ENCODE data around the gene AATK. TPM values are rescaled to one million over a fixed set of nuclear protein-coding genes. Genes with fewer than 3 reads are reported as not detected.

Gene AATK
- total and polyA plus RNA-seq, 2 of the 13 experiments (the other 11 are each of a cell fraction or from before 2014, with no cell fraction given): 2.9 to 8.4 TPM

DNA sequence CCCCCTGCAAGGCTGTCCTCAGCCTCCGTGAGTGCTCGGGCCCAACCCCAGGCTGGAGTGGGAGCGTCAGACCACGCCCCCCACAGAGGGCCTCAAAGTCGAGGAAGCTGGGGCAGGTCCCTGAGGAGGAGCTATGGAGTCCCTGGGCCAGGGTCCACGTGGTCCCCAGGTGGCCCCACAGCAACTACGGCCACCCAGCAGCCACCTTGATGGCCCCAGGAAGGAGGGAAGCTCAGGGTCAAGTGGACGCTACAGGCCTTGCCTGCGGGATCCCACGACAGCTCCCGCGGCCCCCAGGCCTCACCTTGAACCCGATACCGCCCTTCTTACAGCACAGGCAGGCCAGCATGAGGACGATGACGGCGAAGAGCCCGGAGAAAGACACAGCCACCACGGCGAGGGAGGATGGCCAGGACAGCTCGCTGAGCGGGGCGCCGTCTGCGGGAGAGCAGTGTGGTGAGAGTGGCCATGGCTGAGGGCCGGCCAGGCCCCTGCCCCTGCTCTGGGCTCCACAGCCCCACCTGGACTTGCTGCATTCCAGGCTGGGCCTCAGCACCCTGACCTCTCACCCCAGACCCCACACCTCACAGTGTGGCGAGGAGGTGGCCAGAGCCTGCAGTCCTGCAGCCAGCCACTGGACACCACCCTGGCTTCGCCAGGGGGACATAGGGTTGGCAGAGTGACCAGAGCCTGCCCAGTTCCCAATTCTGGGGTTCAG, 31.8 kb downstream of the AATK start (continued):
- TF ChIP-seq, protein P1, sequence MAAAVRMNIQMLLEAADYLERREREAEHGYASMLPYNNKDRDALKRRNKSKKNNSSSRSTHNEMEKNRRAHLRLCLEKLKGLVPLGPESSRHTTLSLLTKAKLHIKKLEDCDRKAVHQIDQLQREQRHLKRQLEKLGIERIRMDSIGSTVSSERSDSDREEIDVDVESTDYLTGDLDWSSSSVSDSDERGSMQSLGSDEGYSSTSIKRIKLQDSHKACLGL (CRISPR knock-in tag; IDR thresholded peaks at IDR 0.05): peak; percentile 70; the same call in 1 of the 2 replicates
- TF ChIP-seq ZNF274 (CRISPR knock-in tag; IDR thresholded peaks at IDR 0.05) (no peak; the same call in 1 of the 2 replicates), MYC (CRISPR knock-in tag; IDR thresholded peaks at IDR 0.05; ENCODE audit: borderline replicate concordance) (peak; percentile 66; the same call in 1 of the 2 replicates), ADNP (CRISPR knock-in tag; IDR thresholded peaks at IDR 0.05) (no peak), CHD2 (IDR thresholded peaks at IDR 0.05; ENCODE audit: low read depth, low read length) (no peak), NONO (IDR thresholded peaks at IDR 0.05) (no peak), NONO (CRISPR knock-in tag; conservative IDR thresholded peaks at IDR 0.05) (peak; percentile 6; the same call in 1 of the 2 replicates), ZBTB7B (CRISPR knock-in tag; IDR thresholded peaks at IDR 0.05) (no peak; the same call in 1 of the 2 replicates), ZNF761 (CRISPR knock-in tag; conservative IDR thresholded peaks at IDR 0.05) (0 out of 2 replicates have a peak, but pooled peaks have one; percentile 24), ZNF772 (CRISPR knock-in tag; IDR thresholded peaks at IDR 0.05) (peak; percentile 41; the same call in 1 of the 2 replicates), ZIK1 (CRISPR knock-in tag; IDR thresholded peaks at IDR 0.05; ENCODE audit: borderline replicate concordance, low read depth) (no peak), SALL1 (CRISPR knock-in tag; IDR thresholded peaks at IDR 0.05) (peak; percentile 63), SMAD1 (CRISPR knock-in tag; IDR thresholded peaks at IDR 0.05; ENCODE audit: borderline replicate concordance, low read depth) (no peak), ZNF33B (CRISPR knock-in tag; IDR thresholded peaks at IDR 0.05) (0 out of 2 replicates have a peak, but pooled peaks have one; percentile 31), ZNF30 (CRISPR knock-in tag; IDR thresholded peaks at IDR 0.05) (0 out of 2 replicates have a peak, but pooled peaks have one; percentile 34), CBFB (CRISPR knock-in tag; IDR thresholded peaks at IDR 0.05) (0 out of 2 replicates have a peak, but pooled peaks have one; percentile 18), ZNF598 (CRISPR knock-in tag; IDR thresholded peaks at IDR 0.05; ENCODE audit: borderline replicate concordance) (peak; percentile 84; the same call in 1 of the 2 replicates), KLF16 (CRISPR knock-in tag; IDR thresholded peaks at IDR 0.05) (0 out of 4 replicates have a peak, but pooled peaks of 1 of the 2 experiments have one; percentile 69)
- TF ChIP-seq, protein P2, sequence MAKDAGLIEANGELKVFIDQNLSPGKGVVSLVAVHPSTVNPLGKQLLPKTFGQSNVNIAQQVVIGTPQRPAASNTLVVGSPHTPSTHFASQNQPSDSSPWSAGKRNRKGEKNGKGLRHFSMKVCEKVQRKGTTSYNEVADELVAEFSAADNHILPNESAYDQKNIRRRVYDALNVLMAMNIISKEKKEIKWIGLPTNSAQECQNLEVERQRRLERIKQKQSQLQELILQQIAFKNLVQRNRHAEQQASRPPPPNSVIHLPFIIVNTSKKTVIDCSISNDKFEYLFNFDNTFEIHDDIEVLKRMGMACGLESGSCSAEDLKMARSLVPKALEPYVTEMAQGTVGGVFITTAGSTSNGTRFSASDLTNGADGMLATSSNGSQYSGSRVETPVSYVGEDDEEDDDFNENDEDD (CRISPR knock-in tag; IDR thresholded peaks at IDR 0.05; ENCODE audit: borderline replicate concordance): peak; percentile 36; the same call in 1 of the 2 replicates
- TF ChIP-seq, protein P3, sequence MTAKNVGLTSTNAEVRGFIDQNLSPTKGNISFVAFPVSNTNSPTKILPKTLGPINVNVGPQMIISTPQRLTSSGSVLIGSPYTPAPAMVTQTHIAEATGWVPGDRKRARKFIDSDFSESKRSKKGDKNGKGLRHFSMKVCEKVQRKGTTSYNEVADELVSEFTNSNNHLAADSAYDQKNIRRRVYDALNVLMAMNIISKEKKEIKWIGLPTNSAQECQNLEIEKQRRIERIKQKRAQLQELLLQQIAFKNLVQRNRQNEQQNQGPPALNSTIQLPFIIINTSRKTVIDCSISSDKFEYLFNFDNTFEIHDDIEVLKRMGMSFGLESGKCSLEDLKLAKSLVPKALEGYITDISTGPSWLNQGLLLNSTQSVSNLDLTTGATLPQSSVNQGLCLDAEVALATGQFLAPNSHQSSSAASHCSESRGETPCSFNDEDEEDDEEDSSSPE (CRISPR knock-in tag; IDR thresholded peaks at IDR 0.05): peak; percentile 42; the same call in 1 of the 2 replicates
- TF ChIP-seq, protein P4, sequence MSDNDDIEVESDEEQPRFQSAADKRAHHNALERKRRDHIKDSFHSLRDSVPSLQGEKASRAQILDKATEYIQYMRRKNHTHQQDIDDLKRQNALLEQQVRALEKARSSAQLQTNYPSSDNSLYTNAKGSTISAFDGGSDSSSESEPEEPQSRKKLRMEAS (IDR thresholded peaks at IDR 0.05): peak; percentile 83
- TF ChIP-seq, protein P5, sequence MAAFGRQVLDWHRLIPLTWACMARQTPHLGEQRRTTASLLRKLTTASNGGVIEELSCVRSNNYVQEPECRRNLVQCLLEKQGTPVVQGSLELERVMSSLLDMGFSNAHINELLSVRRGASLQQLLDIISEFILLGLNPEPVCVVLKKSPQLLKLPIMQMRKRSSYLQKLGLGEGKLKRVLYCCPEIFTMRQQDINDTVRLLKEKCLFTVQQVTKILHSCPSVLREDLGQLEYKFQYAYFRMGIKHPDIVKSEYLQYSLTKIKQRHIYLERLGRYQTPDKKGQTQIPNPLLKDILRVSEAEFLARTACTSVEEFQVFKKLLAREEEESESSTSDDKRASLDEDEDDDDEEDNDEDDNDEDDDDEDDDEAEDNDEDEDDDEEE (CRISPR knock-in tag; IDR thresholded peaks at IDR 0.05): 0 out of 2 replicates have a peak, but pooled peaks have one; percentile 43
- TF ChIP-seq, protein P6, sequence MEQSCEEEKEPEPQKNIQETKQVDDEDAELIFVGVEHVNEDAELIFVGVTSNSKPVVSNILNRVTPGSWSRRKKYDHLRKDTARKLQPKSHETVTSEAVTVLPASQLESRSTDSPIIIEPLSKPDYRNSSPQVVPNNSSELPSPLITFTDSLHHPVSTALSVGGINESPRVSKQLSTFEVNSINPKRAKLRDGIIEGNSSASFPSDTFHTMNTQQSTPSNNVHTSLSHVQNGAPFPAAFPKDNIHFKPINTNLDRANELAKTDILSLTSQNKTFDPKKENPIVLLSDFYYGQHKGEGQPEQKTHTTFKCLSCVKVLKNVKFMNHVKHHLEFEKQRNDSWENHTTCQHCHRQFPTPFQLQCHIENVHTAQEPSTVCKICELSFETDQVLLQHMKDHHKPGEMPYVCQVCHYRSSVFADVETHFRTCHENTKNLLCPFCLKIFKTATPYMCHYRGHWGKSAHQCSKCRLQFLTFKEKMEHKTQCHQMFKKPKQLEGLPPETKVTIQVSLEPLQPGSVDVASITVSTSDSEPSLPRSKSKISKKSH (CRISPR knock-in tag; IDR thresholded peaks at IDR 0.05; ENCODE audit: borderline replicate concordance): peak; percentile 52; the same call in 1 of the 2 replicates

Data from HepG2 (cell line).